Measurements from ENCODE around the gene KLF16.

KLF16 gene

GRCh38 chr19:1808395-1808731 is 55.0 kb downstream of the KLF16 start:
- H3K27me3 ChIP-seq (ENCODE audit: low read depth) = no peaks in the 10 kb centered on the region
- H3K4me3 ChIP-seq = no peak overlapping the region
- DNase-seq (ENCODE audit: low spot score in 2 of 2) = no peak
- in situ Hi-C loops (cut with MboI; ENCODE audit: low sequenced_read_pairs) = no loop called here
- H3K4me1 ChIP-seq = peaks cover 6% of the 10 kb centered on the region
- no peaks in the 10 kb centered on the region for H3K36me3 ChIP-seq (replicated peaks)
- H3K9me3 ChIP-seq = no peaks in the 10 kb centered on the region

DNA sequence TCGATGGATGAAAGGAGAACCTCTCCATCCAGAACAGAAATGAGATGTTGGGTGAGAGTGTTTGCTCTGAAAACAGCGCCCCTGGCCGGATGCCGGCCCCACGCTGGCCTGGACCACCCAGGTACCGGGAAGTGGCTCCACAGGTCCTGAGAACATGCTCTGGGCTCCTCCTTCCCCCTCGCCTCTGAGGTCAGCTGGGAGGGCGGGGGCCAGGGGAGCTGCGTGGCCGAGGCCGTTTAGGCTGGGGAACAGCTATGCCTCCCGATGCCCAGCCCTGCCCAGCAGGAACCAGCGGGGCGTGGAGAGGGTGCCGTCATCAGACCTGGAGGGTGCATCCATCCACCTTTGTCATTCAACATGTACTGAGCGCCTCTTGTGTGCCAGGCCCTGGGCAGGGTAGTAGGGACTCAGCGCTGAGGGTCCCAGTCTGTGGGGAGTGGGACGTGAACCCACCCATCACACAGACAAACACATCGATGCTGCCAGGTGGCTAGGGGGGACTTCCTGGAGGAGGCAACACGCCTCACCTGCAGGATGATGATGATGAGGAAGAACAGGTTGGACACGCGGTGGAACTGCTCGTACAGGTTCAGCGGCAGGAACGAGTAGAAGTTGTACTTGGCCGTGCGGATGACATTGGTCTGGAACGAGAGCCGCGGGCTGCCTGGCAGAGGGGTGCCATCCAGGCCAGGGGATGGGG is 55.5 kb downstream of the KLF16 start:
- no peaks in the 10 kb centered on the region for H3K36me3 ChIP-seq (replicated peaks)

GRCh38 chr19:1807030-1807694 is 56.2 kb downstream of the KLF16 start:
- Histone ChIP-seq H3K9me3 (no peaks in the 10 kb centered on the region), H3K4me1 (no peaks in the 10 kb centered on the region), H3K27me3 (ENCODE audit: low read depth) (no peaks in the 10 kb centered on the region), H3K36me3 (replicated peaks) (no peaks in the 10 kb centered on the region), H3K4me3 (no peak overlapping the region)
- no peak for DNase-seq (ENCODE audit: low spot score in 2 of 2)
- in situ Hi-C loops (cut with MboI; ENCODE audit: low sequenced_read_pairs) = no loop called here

More for the DNA sequence above, 55.5 kb downstream of the KLF16 start:
- DNase-seq (ENCODE audit: low spot score in 2 of 2) = no peak
- no peaks in the 10 kb centered on the region for H3K9me3 ChIP-seq
- no peaks in the 10 kb centered on the region for H3K27me3 ChIP-seq (ENCODE audit: low read depth)
- peaks cover 1% of the 10 kb centered on the region; the same call in 1 of the 2 replicates for H3K4me1 ChIP-seq
- in situ Hi-C loops (cut with MboI; ENCODE audit: low sequenced_read_pairs) = no loop called here
- no peak overlapping the region for H3K4me3 ChIP-seq

DNA sequence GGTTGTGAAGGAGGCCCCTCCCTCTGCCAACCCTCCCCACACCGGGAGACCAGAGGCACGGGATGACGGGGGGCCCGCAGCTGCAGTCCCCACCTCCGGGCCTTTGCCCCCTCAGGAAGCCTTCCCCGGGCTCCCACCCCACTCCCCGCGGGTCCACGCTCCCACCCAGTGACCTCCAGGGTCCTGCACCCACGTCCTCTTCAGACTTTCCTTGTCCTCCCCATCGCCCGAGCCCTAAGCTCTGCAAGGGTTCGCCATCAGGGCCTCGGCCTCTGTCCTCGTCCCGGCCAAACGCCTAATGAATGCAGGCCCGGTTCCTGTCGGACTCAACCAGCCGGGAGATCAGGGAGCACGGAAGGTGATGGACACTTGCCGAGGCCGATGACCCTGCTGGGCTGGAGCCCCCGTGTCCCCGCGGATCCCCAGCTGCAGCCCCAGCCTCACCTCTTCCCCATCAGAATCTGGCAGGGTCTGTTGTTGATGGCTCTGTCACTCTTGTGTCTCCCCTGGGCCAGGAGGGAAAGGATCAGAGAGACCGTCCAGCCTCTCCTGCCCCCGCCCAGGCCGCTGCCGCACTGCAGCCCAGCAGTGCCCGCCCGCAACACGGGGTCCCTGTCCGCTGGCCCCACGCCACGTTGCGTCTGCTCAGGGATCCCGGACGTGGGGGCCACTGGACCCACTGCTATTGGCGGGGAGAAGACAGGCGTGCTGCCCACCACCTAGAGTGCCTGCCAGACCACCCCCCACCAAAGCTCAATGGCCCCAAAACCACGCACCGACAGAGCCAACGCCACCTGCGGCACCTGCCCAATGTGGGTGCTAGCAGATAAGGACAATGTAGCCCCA is 57.0 kb downstream of the KLF16 start:
- Histone ChIP-seq H3K4me3 (no peak overlapping the region), H3K9me3 (no peaks in the 10 kb centered on the region), H3K36me3 (replicated peaks) (no peaks in the 10 kb centered on the region), H3K4me1 (no peaks in the 10 kb centered on the region), H3K27me3 (ENCODE audit: low read depth) (no peaks in the 10 kb centered on the region)
- in situ Hi-C loops (cut with MboI; ENCODE audit: low sequenced_read_pairs) = no loop called here
- no peak for DNase-seq (ENCODE audit: low spot score in 2 of 2)

GRCh38 chr19:1805401-1806183 is 57.8 kb downstream of the KLF16 start:
- Histone ChIP-seq H3K9me3 (no peaks in the 10 kb centered on the region), H3K4me3 (no peak overlapping the region), H3K27me3 (ENCODE audit: low read depth) (no peaks in the 10 kb centered on the region), H3K36me3 (replicated peaks) (no peaks in the 10 kb centered on the region), H3K4me1 (no peaks in the 10 kb centered on the region)
- in situ Hi-C loops (cut with MboI; ENCODE audit: low sequenced_read_pairs) = no loop called here
- no peak for DNase-seq (ENCODE audit: low spot score in 2 of 2)

DNA sequence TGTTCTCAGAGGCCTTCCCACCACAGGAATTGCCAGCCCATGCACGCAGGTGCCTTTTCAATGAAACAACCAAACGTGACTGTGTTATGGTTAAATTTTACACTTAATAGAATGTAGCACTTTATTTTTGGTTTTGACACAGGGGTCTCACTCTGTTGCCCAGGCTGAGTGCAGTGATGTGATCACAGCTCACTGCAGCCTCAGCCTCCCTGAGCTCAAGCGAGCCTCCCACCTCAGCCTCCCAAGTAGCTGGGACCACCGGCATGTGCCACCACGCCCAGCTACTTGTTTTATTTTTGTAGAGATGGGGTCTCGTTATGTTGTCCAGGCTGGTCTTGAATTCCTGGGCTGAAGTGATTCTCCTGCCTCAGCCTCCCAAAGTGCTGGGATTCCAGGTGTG is 58.5 kb downstream of the KLF16 start:
- in situ Hi-C loops (cut with MboI; ENCODE audit: low sequenced_read_pairs) = no loop called here
- H3K4me3 ChIP-seq = no peak overlapping the region
- H3K4me1 ChIP-seq = no peaks in the 10 kb centered on the region
- H3K36me3 ChIP-seq (replicated peaks) = no peaks in the 10 kb centered on the region
- H3K9me3 ChIP-seq = no peaks in the 10 kb centered on the region
- no peak for DNase-seq (ENCODE audit: low spot score in 2 of 2)
- H3K27me3 ChIP-seq (ENCODE audit: low read depth) = no peaks in the 10 kb centered on the region
